ENCODE measurements around the gene IPO13.

GRCh38 chr1:43935711-43936427 lies 10.9 kb upstream of the IPO13 start:
- TF ChIP-seq CTCF (conservative IDR thresholded peaks at IDR 0.05; ENCODE audit: low read length) (no peak), EZH2phosphoT487 (IDR thresholded peaks at IDR 0.05; ENCODE audit: borderline replicate concordance) (no peak)
